MG63 (cell line): ENCODE data around the gene CBFB. TPM values are rescaled to one million over a fixed set of nuclear protein-coding genes. Genes with fewer than 3 reads are reported as not detected.
"Not testable (repeated sequence)": the region's sequence is repeated elsewhere in the genome, so short reads cannot be mapped to it uniquely, and the experiment has no call there.

Source experiments
- DNase-seq: peaks from one replicate; pipeline ENCODE4 v3.0.0-alpha.2; 2020
- H3K27me3 ChIP-seq: fragments of 250-450 bp; sonication (Bioruptor Pico); 2 replicates; pipeline ENCODE4 v1.5.1; 2020; ENCODE audit warnings: mild to moderate bottlenecking, moderate library complexity
- H3K36me3 ChIP-seq: fragments of 250-450 bp; sonication (Bioruptor Pico); 2 replicates; pipeline ENCODE4 v1.5.1; 2020; ENCODE audit warnings: mild to moderate bottlenecking, moderate library complexity
- H3K4me3 ChIP-seq: fragments of 250-450 bp; sonication (Bioruptor Pico); 2 replicates; pipeline ENCODE4 v1.5.1; 2020; ENCODE audit warnings: mild to moderate bottlenecking, moderate library complexity
- H3K9me3 ChIP-seq: fragments of 250-450 bp; sonication (Bioruptor Pico); 2 replicates; pipeline ENCODE4 v1.5.1; 2020; ENCODE audit warnings: mild to moderate bottlenecking, moderate library complexity
- total RNA-seq: library from RNA; depleted of rRNA; stranded (reverse); fragments of >200 nt; shearing (Covaris generic); gene quantifications from 2 replicates; pipeline ENCODE4 v1.2.3, GENCODE V29; 2014; ENCODE audit warnings: low replicate concordance

The CBFB gene
- total RNA-seq, 1 experiment from 2014 or later, result 15.8 TPM

DNA sequence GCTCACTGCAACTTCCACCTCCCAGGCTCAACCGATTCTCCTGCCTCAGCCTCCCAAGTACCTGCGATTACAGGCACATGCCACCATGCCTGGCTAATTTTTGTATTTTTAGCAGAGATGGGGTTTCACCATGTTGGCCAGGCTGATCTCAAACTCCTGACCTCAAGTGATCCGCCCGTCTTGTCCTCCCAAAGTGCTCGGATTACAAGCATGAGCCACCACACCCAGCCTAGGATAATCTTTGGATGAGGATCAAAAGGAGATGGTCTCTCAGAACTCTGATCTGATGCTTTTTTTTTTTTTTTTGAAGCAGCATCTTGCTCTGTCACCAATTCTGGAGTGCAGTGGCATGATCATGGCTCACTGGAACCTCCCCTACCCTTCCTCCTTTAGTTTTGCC is 93.8 kb downstream of the CBFB start:
- H3K9me3 ChIP-seq, H3K4me3 ChIP-seq, DNase-seq, H3K27me3 ChIP-seq, H3K36me3 ChIP-seq: not testable (repeated sequence)

DNA sequence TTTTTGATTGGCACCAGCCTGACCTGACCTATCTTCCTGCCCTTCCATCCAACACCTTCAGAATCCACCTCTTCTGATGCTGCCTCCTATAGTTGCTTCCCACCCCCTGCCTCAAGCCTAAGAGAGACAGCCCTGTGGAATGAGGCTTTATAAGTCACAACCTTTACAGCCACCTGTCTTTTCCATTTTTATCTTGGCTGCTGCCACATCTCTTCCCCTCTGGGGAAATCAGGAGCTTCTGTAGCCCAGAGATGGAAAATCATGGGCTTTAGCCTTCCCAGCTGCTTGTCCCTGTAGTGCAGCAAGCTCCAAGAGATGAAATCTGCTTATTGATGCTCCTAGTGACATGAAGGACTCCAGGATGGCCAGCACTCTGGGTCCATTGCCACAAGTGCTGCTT is 99.5 kb downstream of the CBFB start:
- Histone ChIP-seq H3K4me3 (no peak overlapping the region), H3K9me3 (no peaks in the 10 kb centered on the region), H3K36me3 (peaks cover 5% of the 10 kb centered on the region; the same call in 1 of the 2 replicates), H3K27me3 (no peaks in the 10 kb centered on the region)
- DNase-seq, result no peak

DNA sequence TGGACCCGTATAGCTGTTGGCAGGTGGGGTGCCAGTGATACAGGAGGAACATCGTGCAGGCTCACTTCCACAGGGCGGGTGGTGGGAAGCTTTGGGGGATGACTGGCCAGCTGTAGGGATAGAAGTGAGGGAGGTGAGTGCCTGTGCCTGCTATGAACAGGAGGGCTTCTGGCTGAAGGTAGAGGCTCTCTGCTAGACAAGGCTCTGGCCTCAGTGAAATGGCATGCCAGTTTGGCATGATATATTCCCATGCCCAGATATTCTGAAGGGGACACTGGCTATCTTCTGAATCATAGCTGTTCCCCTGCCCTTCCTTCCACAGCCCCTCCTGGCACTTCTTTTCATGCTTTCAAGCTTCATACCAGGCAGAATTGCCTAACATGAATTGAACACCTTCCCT is 99.9 kb downstream of the CBFB start:
- Histone ChIP-seq H3K27me3 (no peaks in the 10 kb centered on the region), H3K36me3 (peaks cover 5% of the 10 kb centered on the region), H3K9me3 (no peaks in the 10 kb centered on the region), H3K4me3 (no peak overlapping the region)
- DNase-seq, result no peak

DNA sequence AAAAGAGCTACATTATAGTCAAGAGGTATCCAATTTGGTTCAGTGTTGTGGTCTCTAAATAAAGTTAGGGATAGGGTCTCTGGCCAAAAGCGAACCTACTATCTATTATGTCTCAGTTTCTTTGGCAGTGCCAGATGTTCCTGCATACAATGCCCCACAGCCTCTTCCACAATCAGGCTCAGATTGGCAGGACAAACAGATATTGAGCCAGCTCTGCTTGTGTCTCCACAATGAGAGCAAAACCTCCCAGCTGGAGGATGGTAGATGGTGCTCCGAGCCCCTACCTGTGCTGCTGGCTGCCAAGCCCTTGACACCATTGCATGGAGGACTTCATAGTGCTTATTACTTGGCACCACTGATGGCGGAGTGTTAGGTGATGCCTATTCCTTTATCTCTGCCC is 100.5 kb downstream of the CBFB start:
- Histone ChIP-seq H3K4me3 (no peak overlapping the region), H3K36me3 (peaks cover 7% of the 10 kb centered on the region), H3K27me3 (no peaks in the 10 kb centered on the region), H3K9me3 (no peaks in the 10 kb centered on the region)
- DNase-seq, result no peak

DNA sequence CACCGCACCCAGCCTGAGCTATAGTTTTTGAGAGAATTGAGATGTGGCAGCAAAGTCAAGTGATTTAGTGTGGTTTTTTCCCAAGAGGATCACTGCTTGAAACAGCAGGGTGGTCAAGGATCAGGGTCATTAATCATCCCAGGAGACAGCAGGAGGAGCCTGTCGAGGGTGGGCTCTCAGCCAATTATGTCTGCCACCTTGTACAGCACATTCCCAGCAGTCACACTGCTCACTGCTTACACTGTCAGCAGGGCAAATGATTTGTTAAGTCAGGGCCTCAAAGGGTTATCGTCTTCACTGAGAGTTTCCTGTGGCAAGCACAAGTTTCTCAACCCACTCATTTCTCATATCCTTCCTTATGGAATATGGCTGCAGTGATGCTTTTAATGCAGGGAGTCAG is 108.7 kb downstream of the CBFB start:
- no peaks in the 10 kb centered on the region for H3K9me3 ChIP-seq
- DNase-seq, result no peak
- H3K27me3 ChIP-seq, result no peaks in the 10 kb centered on the region
- H3K36me3 ChIP-seq, result peaks cover 15% of the 10 kb centered on the region
- H3K4me3 ChIP-seq, result no peak overlapping the region

DNA sequence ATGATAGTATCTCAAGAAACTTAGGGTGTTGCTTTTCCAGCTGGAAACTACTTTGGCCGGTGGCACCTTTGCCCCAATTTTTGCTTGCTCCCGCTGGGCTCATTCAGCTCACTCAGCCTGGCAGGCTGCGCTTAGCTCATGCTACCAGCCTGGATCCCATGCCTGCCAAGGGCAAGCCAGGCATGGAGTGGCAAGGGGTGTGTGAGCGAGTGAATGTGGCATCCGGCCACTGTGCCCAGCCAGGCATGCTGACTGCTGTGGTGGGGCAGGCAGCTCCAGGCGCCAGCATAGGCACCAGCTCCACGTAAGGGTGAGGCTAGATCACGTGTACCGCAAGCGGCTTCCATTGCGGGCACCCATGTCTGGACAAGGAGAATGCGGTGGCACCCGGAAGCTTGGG is 112.4 kb downstream of the CBFB start:
- Histone ChIP-seq H3K4me3 (no peak overlapping the region), H3K9me3 (no peaks in the 10 kb centered on the region), H3K36me3 (peaks cover 7% of the 10 kb centered on the region), H3K27me3 (no peaks in the 10 kb centered on the region)
- DNase-seq, result no peak

DNA sequence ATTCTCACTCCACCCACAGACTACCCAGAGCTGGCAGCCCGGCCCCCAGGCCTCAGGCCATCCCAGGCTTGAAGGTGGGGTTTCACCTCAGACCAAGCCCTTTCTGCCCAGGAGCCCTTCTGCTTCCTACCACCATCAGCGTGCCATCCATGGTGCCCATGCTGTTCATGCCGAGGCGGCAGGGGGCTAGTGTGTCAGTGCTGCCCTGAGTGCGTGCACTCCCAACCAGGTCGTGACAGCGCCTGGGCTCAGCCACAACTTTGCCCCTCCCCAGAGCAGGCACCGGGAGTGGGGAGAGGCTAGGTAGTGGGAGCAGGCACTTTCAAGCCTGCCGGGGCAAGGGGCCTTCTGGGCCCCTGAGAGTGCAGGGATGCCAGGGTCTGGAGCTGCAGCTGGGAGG is 113.4 kb downstream of the CBFB start:
- H3K27me3 ChIP-seq, result no peaks in the 10 kb centered on the region
- no peaks in the 10 kb centered on the region for H3K9me3 ChIP-seq
- H3K4me3 ChIP-seq, result no peak overlapping the region
- peaks cover 7% of the 10 kb centered on the region for H3K36me3 ChIP-seq
- no peak for DNase-seq

DNA sequence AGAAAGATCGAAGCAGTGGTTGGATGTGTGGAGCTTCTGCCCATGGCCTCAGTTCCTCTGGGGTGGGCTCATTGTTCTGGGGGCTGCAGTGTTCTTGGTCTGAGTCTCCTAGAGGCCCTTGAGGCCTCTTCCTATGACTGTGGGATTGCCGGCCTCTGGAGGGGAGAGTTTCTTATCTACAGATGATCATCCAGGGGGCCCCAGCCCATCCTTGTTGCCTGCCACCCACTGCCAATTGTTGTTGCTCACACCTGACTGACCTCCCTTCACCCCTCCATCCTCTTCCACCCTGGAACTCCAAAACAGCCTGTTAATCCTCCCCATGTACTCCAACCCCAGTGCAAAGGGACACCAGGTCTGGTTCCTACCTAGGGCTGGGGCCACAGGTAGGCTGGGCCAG is 116.0 kb downstream of the CBFB start:
- Histone ChIP-seq H3K36me3 (peaks cover 12% of the 10 kb centered on the region), H3K27me3 (no peaks in the 10 kb centered on the region), H3K4me3 (no peak overlapping the region), H3K9me3 (no peaks in the 10 kb centered on the region)
- no peak for DNase-seq

DNA sequence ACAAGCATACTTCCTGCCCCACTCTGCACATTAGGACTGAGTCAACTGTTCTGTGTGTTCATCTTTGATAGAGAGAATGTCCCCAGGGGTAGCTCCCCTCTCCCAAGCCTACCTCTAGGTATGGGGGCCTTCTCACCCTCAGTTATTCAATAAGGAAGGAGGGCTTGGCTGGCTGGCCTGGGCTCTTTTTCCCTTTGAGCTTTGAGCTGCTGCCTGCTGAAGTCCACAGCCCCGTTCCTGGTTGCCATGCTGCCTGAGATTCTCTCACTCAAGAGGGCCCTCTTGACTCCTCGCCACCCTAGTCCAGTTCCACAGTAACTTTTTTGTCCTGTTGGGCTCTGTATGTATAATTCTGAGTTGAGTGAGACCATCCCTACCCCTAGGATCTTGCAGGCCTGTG is 116.8 kb downstream of the CBFB start:
- DNase-seq, result no peak
- H3K4me3 ChIP-seq, result no peak overlapping the region
- peaks cover 8% of the 10 kb centered on the region for H3K36me3 ChIP-seq
- no peaks in the 10 kb centered on the region for H3K27me3 ChIP-seq
- H3K9me3 ChIP-seq, result no peaks in the 10 kb centered on the region

DNA sequence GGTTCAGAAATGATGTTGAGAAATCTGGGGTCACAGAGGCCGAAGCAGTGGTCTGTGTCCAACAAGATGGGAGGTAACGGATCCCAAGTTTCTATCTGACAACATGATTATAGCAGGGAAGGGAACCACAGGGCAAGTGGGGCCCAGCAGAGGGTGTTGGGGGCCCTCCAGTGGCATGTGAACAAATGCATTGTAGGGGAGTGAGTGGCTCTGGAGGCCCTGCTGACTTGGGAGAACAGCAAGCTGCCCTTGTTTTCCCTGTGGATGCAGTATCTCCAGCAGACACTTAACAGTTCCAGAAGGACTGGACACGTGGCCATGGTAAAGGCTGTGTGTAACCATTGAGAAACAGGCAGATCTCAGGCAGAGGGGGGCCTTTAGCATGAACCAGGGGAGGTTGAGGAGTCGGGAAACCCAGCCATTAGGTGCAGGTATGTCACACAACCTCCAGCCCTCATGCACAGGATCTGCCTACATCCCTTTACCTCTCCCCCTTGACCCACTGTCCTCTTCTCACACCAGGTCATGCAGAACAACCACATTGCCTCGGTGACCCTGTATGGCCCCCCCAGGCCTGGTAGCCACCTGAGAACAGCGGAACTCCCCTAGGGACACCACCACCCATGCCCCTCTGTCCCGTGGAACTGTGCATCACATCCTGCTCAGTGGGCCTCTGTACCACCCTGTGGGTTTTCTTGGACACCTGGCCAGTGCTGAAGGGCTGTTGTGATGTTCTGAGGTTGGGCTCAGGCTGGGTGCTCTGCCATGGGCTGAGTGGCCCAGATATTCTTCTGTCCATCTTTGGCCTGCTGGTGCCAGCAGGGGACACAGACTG is 117.8 kb downstream of the CBFB start:
- no peaks in the 10 kb centered on the region for H3K9me3 ChIP-seq
- no peaks in the 10 kb centered on the region for H3K27me3 ChIP-seq
- peaks cover 4% of the 10 kb centered on the region for H3K36me3 ChIP-seq
- no peak overlapping the region for H3K4me3 ChIP-seq
- DNase-seq, result no peak

DNA sequence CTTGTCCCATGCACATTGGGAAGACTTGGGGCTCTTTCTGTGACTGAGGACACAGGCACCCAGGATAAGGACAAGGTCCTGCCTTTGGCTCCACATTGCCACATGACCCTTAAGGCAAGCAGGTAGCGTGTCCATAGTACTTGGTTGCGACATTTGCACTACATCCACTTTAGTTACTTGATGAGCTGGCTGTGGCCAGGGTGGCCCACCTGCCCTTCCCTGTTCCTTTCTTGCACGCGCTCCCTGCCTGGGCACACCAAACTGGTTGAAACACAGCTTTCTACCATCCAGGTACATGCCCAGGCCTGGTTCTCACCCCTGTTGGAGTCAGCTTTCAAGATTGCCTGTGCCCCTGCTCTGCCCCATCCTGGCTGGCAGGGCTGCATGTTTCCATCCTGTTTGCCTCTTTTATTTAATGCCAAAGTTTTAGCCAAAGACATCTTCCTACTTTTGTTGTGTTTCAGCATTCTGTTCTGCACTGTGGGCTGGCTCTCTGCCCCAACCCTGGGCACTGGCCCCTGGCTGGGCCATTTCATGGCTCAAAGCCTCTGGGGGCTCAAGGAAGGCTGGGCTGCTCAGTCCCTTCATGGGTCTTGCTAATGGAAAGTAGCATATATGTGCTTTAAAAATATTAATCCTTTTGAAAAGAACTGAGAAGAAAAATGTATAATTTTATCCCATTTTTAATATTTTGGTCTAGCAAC is 118.6 kb downstream of the CBFB start:
- Histone ChIP-seq H3K27me3 (no peaks in the 10 kb centered on the region), H3K9me3 (no peaks in the 10 kb centered on the region), H3K4me3 (no peak overlapping the region), H3K36me3 (peaks cover 4% of the 10 kb centered on the region)
- DNase-seq, result no peak

DNA sequence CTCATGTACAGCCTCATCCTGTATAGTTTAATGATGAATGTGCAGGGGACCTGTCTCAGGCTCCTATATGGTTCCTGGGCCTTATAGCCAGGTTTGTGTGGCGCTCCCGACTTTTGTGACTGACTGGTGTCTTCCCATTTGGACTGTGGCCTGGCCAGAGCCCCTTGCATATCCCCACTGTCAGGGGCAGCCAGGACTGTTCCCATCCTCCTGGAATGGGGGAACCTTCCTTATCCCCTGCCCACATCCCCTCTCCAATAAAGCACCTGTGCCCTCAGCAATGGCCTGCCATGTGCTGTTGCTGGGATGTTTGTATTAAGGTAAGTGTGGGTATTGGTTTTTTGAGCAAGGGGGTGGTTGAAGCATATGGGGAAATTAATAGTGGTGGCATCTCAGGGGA is 119.3 kb downstream of the CBFB start:
- peaks cover 4% of the 10 kb centered on the region for H3K36me3 ChIP-seq
- no peaks in the 10 kb centered on the region for H3K9me3 ChIP-seq
- H3K27me3 ChIP-seq, result no peaks in the 10 kb centered on the region
- no peak for DNase-seq
- no peak overlapping the region for H3K4me3 ChIP-seq

DNA sequence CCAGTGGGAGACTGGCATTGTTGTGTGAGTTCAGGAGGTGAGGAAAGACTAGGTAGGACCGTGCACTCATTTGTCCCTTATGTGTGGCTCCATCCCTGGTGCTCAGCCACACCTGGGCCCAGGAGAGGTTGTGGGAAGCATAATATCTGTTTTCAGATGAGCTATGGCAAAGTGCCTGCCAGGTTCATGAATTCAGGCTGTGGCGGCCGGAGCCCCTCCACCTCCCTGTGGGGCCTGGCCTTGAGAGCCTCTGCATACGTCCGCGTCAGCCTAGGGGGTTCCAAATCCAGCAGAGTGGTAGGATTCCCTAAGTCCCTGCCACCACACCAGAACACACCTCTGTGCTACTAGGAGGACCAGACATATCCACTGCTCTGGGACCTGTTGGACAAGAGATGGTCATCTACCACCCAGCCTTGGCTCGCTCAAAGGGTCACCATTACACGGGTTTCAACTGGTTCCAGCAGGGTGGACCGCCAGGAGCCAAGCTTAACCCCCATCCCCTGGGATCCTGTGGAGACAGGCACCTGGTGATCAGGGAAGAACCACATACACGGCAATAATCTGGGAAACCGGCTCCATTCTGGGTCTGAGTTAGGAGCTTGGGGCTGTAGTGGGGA is 119.8 kb downstream of the CBFB start:
- H3K9me3 ChIP-seq, result no peaks in the 10 kb centered on the region
- DNase-seq, result no peak
- peaks cover 4% of the 10 kb centered on the region for H3K36me3 ChIP-seq

DNA sequence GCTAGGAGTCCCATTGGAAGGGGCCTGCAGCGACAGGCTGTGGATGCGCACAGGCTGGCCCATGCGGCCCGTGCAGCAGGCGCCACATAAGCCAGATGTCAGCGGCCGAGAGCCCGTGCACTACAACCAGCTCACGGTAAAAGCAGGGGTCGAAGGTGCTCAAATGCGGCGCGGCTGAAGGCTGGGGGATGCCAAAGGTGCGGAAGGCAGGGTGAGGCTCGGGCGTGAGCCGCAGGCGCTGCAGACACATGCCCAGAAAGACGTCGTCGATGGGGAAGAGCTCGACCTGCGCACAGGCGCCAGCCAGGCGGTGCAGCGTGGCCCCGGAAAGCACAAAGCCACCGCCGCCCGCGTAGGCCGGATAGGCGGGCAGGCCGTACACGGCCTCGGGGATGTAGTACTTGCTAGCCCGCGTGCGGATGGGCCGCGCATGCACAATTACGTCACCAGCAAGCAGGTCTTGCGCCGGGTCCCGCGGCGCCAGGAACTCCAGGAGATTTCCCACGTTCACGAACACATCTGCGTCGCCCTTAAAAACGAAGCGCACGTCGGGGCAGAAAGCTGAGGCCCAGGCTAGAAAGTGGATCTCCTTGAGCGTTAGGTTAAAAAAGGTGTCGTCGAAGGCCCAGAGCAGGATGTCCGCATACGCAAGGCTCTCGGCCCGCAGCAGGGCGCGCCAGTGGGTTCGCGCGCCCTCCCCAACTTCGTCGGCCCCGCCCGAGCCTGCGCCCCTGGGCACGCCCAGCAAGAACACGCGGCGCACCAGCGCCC is 120.5 kb downstream of the CBFB start:
- Histone ChIP-seq H3K36me3 (peaks cover 4% of the 10 kb centered on the region), H3K9me3 (no peaks in the 10 kb centered on the region), H3K27me3 (no peaks in the 10 kb centered on the region), H3K4me3 (no peak overlapping the region)
- no peak for DNase-seq

More for the DNA sequence above, 119.8 kb downstream of the CBFB start:
- Histone ChIP-seq H3K4me3 (no peak overlapping the region), H3K27me3 (no peaks in the 10 kb centered on the region)

DNA sequence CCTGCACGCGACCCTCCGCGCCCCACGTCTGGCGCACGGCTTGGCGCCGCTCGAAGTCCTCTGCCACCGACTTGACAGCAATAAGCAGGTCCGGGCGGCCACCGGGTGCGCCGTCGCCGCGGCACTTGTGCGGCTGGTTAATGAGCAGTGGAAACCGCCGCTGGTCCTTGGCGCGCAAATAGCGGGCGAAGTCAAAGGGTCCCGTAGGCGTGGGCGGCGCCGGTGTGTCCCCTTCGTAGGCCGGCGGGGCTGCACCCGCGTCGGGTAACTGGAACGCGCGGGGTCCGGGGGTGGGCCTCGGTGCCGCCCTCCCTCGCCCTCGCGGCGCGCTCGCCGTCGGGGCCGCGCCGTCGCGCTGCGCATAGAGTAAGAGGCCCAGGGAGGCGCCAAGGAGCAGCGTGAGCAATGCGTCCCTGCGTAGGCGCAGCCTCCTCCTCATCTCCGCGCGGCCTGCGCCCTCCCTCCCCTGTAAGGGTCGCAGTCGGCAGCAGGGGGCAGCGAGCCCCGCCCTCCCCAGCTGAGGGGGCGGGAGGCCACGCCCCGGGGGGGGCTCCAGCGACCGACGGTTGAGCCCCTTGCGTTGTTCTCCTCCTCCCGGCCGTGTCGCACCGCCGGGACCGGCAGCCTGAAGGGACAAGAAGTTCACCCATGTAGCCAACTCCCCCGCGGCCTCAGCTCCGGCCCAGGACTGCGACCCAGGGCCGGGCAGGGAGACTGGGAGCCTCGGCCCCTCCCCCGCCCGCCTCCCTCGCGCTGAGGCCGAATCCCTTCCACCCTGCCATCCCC is 121.3 kb downstream of the CBFB start:
- Histone ChIP-seq H3K4me3 (peak overlapping the region; percentile 67), H3K36me3 (peaks cover 4% of the 10 kb centered on the region), H3K27me3 (no peaks in the 10 kb centered on the region), H3K9me3 (no peaks in the 10 kb centered on the region)
- DNase-seq, result peak; percentile 39
